ENCODE results near the gene DNM1L.

The DNM1L gene

GRCh38 chr12:32679091-32679919 is at the start of gene DNM1L:
TSS of gene DNM1L (plus strand) at chr12:32679301. CDS start at chr12:32679364, 63 bp downstream.
- peak; percentile 94 to 97 for DNase-seq

DNA sequence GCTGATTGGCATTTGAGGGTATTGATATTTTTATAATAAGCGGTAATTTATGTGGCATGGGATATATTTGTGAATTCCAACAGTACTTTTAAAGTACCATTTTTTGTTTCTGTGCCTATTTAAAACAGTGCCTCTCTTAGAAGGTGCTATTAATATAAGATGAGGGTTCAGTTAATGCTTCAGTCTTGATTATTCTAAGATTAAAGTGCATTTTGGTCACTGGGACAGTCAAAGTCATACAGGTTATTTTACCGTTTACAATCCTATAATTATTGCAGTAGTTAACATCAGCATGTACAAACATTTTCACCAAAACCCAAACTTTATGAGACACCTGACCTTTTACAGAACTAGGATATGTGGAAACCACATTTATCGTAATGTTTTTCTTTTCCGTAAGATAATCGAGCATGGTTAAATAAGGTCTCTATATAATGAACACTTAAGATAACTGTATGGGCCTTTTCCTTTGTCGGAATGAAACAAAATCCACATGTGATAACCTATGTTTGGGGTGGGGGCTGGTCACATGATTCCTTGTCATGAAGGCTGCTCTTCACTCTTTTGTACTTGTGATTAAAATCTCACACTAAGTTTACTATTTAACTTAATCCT is 37.7 kb upstream of the DNM1L start:
- no peak for DNase-seq

DNA sequence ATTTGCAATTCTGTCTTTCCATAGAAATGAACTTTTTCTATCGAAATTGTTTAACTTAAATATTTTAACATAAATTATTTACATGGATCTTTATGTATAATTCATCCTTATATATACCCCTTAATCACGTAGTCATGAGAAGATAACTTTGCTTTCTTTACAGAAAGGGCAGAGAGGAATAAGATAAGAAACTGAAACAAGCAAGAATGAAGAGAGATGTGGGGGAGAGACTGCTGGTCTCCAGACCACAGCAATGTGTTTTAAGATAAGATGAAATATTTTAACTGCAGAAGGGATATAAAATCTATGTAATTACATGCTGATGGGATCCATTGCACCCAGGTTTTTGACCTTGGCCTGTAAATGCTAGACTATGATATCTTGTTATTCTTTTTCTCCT is 34.7 kb upstream of the DNM1L start:
- DNase-seq, result no peak

DNA sequence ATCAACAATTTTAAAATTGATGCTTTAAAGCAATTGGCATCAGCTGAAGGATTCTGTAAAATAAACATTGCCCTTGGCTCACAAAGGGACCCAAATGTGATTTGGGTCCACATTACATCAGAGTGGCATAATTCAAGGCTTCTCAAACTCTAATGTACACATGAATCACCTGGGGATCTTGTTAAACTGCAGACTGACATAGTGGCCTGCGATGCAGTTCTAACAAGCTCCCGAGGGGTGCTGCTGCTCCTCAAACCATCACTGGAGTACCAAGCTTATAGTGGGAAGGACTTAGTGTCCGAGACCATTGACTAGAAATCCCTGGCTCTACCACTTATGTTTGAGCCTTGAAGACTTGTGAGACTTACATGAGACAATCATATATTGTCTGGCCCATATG is 31.8 kb upstream of the DNM1L start:
- no peak for DNase-seq

- no peak for DNase-seq
These were observed 28.6 kb upstream of the DNM1L start for GRCh38 chr12:32650508-32650907.

DNA sequence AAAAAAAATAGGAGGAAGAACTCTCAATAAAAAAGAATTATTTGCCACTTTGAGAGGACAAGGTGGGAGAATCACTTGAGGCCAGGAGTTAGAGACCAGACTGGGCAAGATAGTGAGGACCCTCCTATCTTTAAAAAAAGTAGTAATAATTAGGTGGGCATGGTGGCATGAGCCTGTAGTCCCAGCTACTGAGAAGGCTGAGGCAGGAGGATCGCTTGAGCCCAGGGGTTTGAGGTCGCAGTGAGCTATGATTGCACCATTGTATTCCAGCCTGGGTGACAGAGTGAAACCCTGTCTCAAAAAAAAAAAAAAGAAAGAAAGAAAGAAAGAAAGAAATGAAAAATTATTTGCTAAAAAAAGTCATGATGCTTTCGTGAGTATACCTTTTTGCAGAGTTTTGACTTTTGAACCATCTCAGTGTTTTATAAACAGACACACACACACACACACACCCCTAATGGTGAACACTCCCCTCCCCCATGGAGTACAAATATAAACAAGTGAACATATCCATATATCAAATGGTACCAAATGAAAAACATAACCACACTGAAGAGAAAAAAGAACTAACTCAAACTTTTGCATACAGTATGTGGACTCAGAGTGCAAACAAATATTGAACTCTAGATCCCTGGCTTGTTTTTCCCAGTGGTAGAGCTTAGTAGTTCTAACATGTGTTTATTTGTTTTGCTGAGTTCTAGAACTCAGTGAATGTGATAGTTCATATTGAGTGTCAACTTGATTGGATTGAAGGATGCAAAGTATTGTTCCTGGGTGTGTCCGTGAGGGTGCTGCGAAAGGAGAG is 27.7 kb upstream of the DNM1L start:
- no peak for DNase-seq

DNA sequence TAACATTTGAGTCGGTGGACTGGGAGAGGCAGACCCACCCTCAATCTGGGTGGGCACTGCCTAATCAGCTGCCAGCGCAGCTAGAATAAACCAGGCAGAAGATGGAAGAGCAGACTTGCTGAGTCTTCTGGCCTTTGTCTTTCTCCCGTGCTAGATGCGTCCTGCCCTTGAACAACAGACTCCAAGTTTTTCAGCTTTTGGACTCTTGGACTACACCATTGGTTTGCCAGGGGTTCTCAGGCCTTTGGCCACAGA is 27.2 kb upstream of the DNM1L start:
- no peak for DNase-seq

DNA sequence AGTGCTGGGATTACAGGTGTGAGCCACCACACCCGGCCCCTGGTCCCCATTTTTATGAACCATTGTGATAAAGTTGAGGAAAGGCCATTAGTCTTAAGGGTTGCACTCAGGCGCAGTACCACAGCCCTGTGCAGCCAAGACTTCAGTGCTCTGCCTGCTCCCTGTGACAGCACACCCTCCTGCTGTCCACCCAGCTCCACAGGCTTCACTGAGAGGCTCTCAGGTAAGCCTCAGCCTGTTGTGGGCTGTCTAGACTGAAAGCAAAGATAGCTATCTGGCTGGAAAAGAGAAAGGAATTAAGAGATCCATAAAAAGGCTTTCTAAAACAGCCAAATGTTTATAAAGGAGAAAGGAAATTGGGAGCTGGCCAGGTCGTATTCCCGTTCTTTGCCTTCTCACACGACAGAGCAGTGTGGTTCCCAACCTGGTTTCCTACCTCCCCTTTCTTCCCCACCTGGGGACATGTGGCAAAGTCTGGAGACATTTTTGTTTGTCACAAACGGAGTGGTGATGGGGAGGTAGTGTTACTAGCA is 19.1 kb upstream of the DNM1L start:
- DNase-seq, result no peak

DNA sequence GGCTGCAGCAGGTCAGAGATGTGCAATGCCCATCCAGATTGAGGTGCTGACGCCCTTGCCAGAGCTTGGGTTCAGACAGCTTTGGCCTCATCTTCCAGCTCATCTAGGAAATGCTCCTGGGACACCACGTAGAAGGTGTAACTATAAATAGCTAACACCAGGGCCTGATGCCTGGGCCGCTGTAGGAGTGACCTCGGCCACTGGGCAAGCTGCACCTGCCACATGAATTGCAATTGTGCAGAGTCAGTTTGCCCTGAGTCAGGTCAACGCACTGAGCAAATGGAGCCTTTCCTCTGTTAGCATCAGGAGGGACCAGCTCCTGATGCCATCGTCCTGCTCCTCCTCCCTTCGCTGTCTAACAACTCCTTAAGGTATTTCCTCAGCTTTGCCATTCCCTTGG is 17.4 kb upstream of the DNM1L start:
- peak; percentile 14 to 25 for DNase-seq

DNA sequence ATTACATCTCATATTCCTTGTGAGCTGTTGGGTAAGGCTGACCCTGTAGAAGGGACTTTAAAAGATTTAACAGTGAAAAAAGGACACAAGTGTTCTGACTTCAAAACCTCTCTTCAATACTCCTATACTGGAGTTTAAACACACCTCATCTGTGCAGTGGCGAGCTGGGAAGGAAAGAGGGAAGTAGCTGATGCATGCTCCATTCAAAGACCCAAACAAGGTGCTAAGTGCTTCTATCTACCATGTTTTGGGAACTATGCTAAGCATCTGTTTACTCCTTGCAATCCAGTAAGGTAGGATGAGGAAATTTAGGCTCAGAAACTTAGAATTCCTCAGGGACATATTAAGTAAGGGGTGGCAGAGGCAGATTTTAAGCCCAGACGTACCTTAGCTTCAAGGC is 16.4 kb upstream of the DNM1L start:
- no peak for DNase-seq

DNA sequence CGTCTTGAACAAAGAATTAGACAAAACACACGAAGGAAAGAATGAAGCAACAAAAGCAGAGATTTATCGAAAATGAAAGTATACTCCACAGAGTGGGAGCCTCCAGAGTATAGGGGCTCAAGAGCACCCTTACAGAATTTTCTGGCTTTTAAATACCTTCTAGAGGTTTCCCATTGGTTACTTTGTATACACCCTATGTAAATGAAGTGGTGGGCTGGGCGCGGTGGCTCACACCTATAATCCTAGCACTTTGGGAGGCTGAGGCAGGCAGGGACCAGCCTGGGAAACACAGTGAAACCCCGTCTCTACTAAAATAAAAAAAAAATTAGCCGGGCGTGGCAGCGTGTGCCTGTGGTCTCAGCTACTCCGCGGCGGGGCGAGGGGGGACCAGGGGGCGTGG is 13.1 kb upstream of the DNM1L start:
- DNase-seq, result no peak

- DNase-seq, result no peak
These were observed 9.5 kb upstream of the DNM1L start for GRCh38 chr12:32669584-32669983.

DNA sequence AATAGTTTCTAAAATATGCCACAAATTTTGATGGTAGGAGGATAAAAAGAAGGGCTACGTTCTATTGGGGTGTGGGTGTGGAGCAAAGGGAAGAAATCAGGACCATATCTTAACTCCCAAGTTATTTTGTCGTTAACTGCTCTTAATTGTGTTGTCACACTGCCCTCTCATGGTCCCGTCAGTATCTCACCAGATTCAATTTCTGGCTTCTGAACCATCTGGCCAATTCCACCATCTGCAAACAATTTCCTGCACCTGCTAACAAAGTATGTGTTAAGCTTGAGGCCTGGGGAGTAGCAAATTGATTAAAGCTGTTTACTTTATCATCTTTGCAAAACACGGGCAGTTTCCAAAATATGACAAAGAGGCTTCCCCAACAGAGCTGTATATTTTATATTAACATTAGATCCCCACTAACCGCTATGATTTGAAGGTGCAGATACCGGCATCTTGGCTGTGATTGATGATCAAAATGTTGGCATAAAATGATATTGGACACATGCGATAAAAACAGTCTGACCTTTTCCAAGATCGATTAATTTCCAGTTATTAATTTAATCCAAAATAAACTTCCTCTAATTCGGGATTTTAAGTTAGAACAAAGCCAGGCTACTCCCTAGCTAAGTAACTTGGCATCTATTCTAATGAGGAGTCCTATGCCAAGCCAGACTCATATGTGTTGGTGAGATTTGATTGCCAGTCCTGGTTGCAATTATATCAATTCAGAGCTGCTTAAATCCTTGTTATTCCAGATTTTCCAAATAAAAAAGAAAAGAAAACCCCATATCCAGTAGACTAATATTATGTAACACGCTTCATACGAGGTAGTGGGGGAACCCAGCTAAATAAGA is 6.9 kb upstream of the DNM1L start:
- DNase-seq, result peak; percentile 78 to 85

DNA sequence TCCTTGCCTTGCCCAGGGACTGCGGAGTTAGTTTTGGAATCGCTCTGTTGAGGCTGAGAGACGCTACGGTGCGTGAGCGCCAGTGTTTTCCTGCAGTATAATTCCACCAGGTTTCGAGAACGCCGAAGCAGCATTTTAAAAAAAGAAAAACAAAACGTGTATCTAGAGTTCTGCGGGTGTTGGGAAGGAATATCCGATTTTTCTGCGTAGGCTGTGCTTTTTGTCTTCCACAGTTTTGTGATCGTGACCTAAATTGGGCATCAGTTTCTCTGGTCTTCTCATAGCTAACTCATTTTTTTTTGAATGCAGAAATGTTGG is 778 bp downstream of the DNM1L start:
- DNase-seq, result peak in 1 of 2 experiments; percentile 30

GRCh38 chr12:32680787-32681186 is 1.7 kb downstream of the DNM1L start:
- DNase-seq, result no peak

DNA sequence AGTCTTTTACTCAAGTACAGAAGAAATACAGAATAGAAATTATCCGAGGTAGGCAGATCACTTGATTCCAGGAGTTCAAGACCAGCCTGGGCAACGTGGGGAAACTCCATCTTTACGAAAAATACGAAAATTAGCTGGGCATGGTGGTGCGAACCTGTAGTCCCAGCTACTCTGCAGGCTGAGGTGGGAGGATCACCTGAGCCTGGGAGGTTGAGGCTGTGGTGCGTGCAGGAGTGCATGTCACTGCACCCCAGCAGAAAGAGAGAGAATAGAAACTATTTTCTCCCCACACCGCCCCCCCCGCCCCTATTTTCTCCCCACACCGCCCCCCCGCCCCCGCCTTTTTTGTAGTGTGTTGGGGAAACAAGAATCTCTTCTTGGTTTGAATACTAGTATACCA is 2.2 kb downstream of the DNM1L start:
- no peak for DNase-seq

DNA sequence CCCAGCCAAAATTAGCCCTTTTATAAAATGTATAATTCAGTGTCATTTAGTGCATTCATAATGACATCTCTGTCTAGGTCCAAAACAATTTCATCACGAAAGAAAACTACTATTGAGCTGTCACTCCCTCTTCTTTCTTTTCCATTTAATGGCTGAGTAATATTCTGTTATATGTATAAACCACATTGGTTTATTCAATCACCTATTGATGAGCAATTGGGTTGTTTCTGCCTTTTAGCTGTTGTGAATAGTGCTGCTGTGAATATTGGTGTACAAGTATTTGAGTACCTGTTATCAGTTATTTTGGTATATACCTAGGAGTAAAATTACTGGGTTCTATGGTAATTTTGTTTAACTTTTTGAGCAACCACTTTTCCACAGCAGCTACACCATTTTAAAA is 7.2 kb downstream of the DNM1L start:
- DNase-seq, result no peak

DNA sequence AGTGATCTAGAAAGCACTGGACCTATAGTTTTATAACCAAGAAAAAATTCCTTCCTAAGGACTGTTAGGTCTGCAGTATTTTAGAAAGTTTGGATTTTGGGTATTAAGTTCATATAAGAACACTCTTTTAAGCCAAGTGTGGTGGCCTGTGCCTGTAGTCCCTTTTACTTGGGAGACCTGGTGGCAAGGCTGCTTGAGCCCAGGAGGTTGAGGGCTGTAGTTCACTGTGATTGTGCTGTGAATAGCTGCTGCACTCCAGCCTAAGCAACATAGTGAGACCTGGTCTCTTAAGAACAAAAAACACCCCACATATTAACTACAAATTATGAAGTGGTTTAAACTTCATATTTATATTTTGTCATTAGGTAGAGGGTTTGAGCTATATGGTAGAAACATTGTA is 9.7 kb downstream of the DNM1L start:
- no peak for DNase-seq

DNA sequence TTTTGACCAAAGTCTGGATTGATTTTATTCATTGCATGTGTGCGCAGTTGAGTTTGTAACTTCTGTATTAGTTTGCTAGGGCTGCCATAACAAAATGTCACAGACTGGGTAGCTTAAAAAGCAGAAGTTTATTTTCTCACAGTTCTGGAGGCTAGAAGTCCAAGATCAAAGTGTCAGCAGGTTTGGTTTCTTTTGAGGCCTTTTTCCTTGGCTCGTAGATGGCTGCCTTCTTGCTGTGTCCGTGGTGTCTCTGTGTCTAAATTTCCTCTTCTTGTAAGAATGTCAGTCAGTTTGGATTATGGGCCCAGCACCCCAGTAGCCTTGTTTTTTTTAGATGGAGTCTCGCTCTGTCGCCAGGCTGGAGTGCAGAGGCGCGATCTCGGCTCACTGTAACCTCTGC is 11.8 kb downstream of the DNM1L start:
- DNase-seq, result no peak

GRCh38 chr12:32692358-32692757 is 13.3 kb downstream of the DNM1L start:
- DNase-seq, result no peak

DNA sequence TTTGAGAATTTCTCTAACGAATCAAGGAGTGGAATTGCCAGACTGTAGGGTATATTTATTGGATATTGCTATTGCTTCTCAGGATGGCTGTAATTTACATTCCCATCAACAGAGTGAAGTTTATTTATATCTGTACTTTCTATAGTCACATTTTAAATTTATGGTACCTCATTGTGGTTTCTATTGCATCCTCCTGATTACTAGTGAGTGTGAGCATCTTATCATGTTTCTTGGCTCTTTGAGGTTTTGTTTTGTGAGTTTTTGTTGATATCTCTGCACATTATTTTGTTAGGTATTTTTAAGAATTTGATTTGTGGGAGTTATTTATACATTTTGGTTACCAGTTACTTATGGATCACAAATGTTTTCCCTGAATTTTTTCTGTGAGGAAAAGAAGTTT is 13.9 kb downstream of the DNM1L start:
- DNase-seq, result no peak

GRCh38 chr12:32695787-32696186 is 16.7 kb downstream of the DNM1L start:
- no peak for DNase-seq

DNA sequence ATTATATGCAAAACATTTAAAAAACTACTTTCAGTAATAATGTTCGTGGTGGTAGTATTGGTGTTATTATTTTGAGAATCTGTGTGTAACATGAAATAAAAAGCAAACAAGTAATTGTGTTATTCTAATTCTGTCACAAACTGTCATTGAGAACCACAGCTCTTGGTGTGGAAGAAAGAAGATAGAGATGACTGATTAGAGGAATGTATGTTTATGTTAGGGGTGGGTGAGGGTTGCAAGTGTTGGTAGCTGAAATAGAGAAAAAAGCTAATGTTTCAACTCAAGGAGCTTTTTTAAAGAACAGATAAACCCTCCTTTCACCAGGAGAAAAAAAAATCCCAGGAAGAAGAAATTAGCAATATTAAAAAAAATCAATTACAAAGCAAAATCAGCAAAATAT is 18.3 kb downstream of the DNM1L start:
- DNase-seq, result no peak

Measured in SHP77 (cell line).